ENCODE data around the gene HEATR1.

HEATR1 gene

GRCh38 chr1:236576004-236576403, 28.3 kb downstream of the HEATR1 start:
- Histone ChIP-seq H3K18ac (ENCODE audit: low read depth in 1 of 2, low read length in 2 of 2) (no peak overlapping the region), H3K23ac (ENCODE audit: low read length in 2 of 2) (no peak overlapping the region), H4K8ac (ENCODE audit: low read length) (no peak overlapping the region), H2AFZ (ENCODE audit: low read depth, low read length) (no peak overlapping the region), H3K4ac (ENCODE audit: low read depth in 1 of 2, low read length in 2 of 2) (no peak overlapping the region), H3K14ac (ENCODE audit: low read length in 2 of 2) (no peak overlapping the region), H3K36me3 (ENCODE audit: control insufficient read depth in 1 of 2, insufficient read depth in 2 of 2, low read depth in 1 of 2, low read length in 2 of 2) (peaks cover 9 to 94% of the 10 kb centered on the region in 2 experiments), H2AK5ac (ENCODE audit: low read length, severe bottlenecking) (no peak overlapping the region), H2BK12ac (ENCODE audit: low read length in 2 of 2) (no peak overlapping the region), H3K4me1 (ENCODE audit: control insufficient read depth, insufficient read depth, low read depth, low read length) (no peaks in the 10 kb centered on the region), H3K9me3 (ENCODE audit: control insufficient read depth, low read length) (no peaks in the 10 kb centered on the region), H2BK120ac (ENCODE audit: low read depth, low read length) (no peak overlapping the region), H4K91ac (ENCODE audit: low read length) (no peak overlapping the region), H3K27me3 (ENCODE audit: control insufficient read depth in 1 of 2, insufficient read depth in 1 of 2, low read length in 2 of 2) (no peaks in the 10 kb centered on the region), H3K4me3 (ENCODE audit: insufficient read depth in 1 of 2, low read depth in 1 of 2, low read length in 2 of 2) (no peak overlapping the region), H3K4me2 (ENCODE audit: low read length, poor library complexity, severe bottlenecking) (no peak overlapping the region), H2BK15ac (ENCODE audit: low read depth, poor library complexity, severe bottlenecking) (no peak overlapping the region), H2BK5ac (ENCODE audit: low read depth, low read length, poor library complexity, severe bottlenecking) (no peak overlapping the region), H3K79me1 (replicated peaks; ENCODE audit: low read length, poor library complexity, severe bottlenecking) (peaks cover 5% of the 10 kb centered on the region), H3K27ac (ENCODE audit: low read length, poor library complexity, severe bottlenecking) (no peak overlapping the region), H3K9ac (ENCODE audit: low read length) (no peak overlapping the region)
- peak; percentile 49 for DNase-seq
- 23% methylated on average over 2 of the region's 2 CpGs for WGBS

- no peak overlapping the region for H3K4me3 ChIP-seq (ENCODE audit: insufficient read depth in 1 of 2, low read depth in 1 of 2, low read length in 2 of 2)
- no peak overlapping the region for H3K9ac ChIP-seq (ENCODE audit: low read length)
- no peaks in the 10 kb centered on the region for H3K9me3 ChIP-seq (ENCODE audit: control insufficient read depth, low read length)
- no peak overlapping the region for H2BK5ac ChIP-seq (ENCODE audit: low read depth, low read length, poor library complexity, severe bottlenecking)
- no peak overlapping the region for H3K23ac ChIP-seq (ENCODE audit: low read length in 2 of 2)
- no peak overlapping the region for H4K91ac ChIP-seq (ENCODE audit: low read length)
- no CpG with 5 or more reads among the region's 3 CpGs for WGBS
- no peak overlapping the region for H2AK5ac ChIP-seq (ENCODE audit: low read length, severe bottlenecking)
- no peak overlapping the region for H2BK12ac ChIP-seq (ENCODE audit: low read length in 2 of 2)
- H3K18ac ChIP-seq (ENCODE audit: low read depth in 1 of 2, low read length in 2 of 2), result no peak overlapping the region
- H2BK120ac ChIP-seq (ENCODE audit: low read depth, low read length), result no peak overlapping the region
- peaks cover 9 to 97% of the 10 kb centered on the region in 2 experiments for H3K36me3 ChIP-seq (ENCODE audit: control insufficient read depth in 1 of 2, insufficient read depth in 2 of 2, low read depth in 1 of 2, low read length in 2 of 2)
- no peaks in the 10 kb centered on the region for H3K27me3 ChIP-seq (ENCODE audit: control insufficient read depth in 1 of 2, insufficient read depth in 1 of 2, low read length in 2 of 2)
- no peak overlapping the region for H2BK15ac ChIP-seq (ENCODE audit: low read depth, poor library complexity, severe bottlenecking)
- no peak overlapping the region for H4K8ac ChIP-seq (ENCODE audit: low read length)
- no peak overlapping the region for H3K4ac ChIP-seq (ENCODE audit: low read depth in 1 of 2, low read length in 2 of 2)
- peaks cover 5% of the 10 kb centered on the region for H3K79me1 ChIP-seq (replicated peaks; ENCODE audit: low read length, poor library complexity, severe bottlenecking)
- peak overlapping the region; percentile 43 for H3K27ac ChIP-seq (ENCODE audit: low read length, poor library complexity, severe bottlenecking)
- H2AFZ ChIP-seq (ENCODE audit: low read depth, low read length), result no peak overlapping the region
- H3K4me2 ChIP-seq (ENCODE audit: low read length, poor library complexity, severe bottlenecking), result no peak overlapping the region
- H3K14ac ChIP-seq (ENCODE audit: low read length in 2 of 2), result no peak overlapping the region
- DNase-seq, result peak; percentile 55
- no peaks in the 10 kb centered on the region for H3K4me1 ChIP-seq (ENCODE audit: control insufficient read depth, insufficient read depth, low read depth, low read length)
Measured at GRCh38 chr1:236575523-236575922, 28.8 kb downstream of the HEATR1 start.

- H3K4ac ChIP-seq (ENCODE audit: low read depth in 1 of 2, low read length in 2 of 2), result no peak overlapping the region
- no peak overlapping the region for H3K4me3 ChIP-seq (ENCODE audit: insufficient read depth in 1 of 2, low read depth in 1 of 2, low read length in 2 of 2)
- H3K18ac ChIP-seq (ENCODE audit: low read depth in 1 of 2, low read length in 2 of 2), result no peak overlapping the region
- H4K8ac ChIP-seq (ENCODE audit: low read length), result no peak overlapping the region
- no peak overlapping the region for H2BK15ac ChIP-seq (ENCODE audit: low read depth, poor library complexity, severe bottlenecking)
- H3K27ac ChIP-seq (ENCODE audit: low read length, poor library complexity, severe bottlenecking), result no peak overlapping the region
- H3K4me1 ChIP-seq (ENCODE audit: control insufficient read depth, insufficient read depth, low read depth, low read length), result peaks cover 4% of the 10 kb centered on the region
- no peaks in the 10 kb centered on the region for H3K9me3 ChIP-seq (ENCODE audit: control insufficient read depth, low read length)
- no peak overlapping the region for H2AK5ac ChIP-seq (ENCODE audit: low read length, severe bottlenecking)
- no peaks in the 10 kb centered on the region for H3K27me3 ChIP-seq (ENCODE audit: control insufficient read depth in 1 of 2, insufficient read depth in 1 of 2, low read length in 2 of 2)
- no peak overlapping the region for H4K91ac ChIP-seq (ENCODE audit: low read length)
- no peak overlapping the region for H2BK12ac ChIP-seq (ENCODE audit: low read length in 2 of 2)
- no peak overlapping the region for H3K9ac ChIP-seq (ENCODE audit: low read length)
- no peak overlapping the region for H2AFZ ChIP-seq (ENCODE audit: low read depth, low read length)
- H3K79me1 ChIP-seq (replicated peaks; ENCODE audit: low read length, poor library complexity, severe bottlenecking), result peaks cover 5% of the 10 kb centered on the region
- no peak overlapping the region for H3K23ac ChIP-seq (ENCODE audit: low read length in 2 of 2)
- 90% methylated on average over 2 of the region's 2 CpGs for WGBS
- H3K36me3 ChIP-seq (ENCODE audit: control insufficient read depth in 1 of 2, insufficient read depth in 2 of 2, low read depth in 1 of 2, low read length in 2 of 2), result peaks cover 29 to 97% of the 10 kb centered on the region in 2 experiments
- H2BK120ac ChIP-seq (ENCODE audit: low read depth, low read length), result no peak overlapping the region
- H3K4me2 ChIP-seq (ENCODE audit: low read length, poor library complexity, severe bottlenecking), result no peak overlapping the region
- H3K14ac ChIP-seq (ENCODE audit: low read length in 2 of 2), result no peak overlapping the region
- no peak overlapping the region for H2BK5ac ChIP-seq (ENCODE audit: low read depth, low read length, poor library complexity, severe bottlenecking)
- peak; percentile 51 for DNase-seq
Measured at GRCh38 chr1:236568285-236568894, 35.9 kb downstream of the HEATR1 start.

- no peak overlapping the region for H4K91ac ChIP-seq (ENCODE audit: low read length)
- H3K4ac ChIP-seq (ENCODE audit: low read depth in 1 of 2, low read length in 2 of 2), result no peak overlapping the region
- no peak for DNase-seq
- no peak overlapping the region for H3K14ac ChIP-seq (ENCODE audit: low read length in 2 of 2)
- no CpG with 5 or more reads among the region's 5 CpGs for WGBS
- H3K27me3 ChIP-seq (ENCODE audit: control insufficient read depth in 1 of 2, insufficient read depth in 1 of 2, low read length in 2 of 2), result no peaks in the 10 kb centered on the region
- peak overlapping the region; percentile 76 for H3K27ac ChIP-seq (ENCODE audit: low read length, poor library complexity, severe bottlenecking)
- no peaks in the 10 kb centered on the region for H3K9me3 ChIP-seq (ENCODE audit: control insufficient read depth, low read length)
- H2AK5ac ChIP-seq (ENCODE audit: low read length, severe bottlenecking), result no peak overlapping the region
- no peak overlapping the region for H3K9ac ChIP-seq (ENCODE audit: low read length)
- H2AFZ ChIP-seq (ENCODE audit: low read depth, low read length), result no peak overlapping the region
- no peak overlapping the region for H3K4me3 ChIP-seq (ENCODE audit: insufficient read depth in 1 of 2, low read depth in 1 of 2, low read length in 2 of 2)
- H3K79me1 ChIP-seq (replicated peaks; ENCODE audit: low read length, poor library complexity, severe bottlenecking), result peaks cover 4% of the 10 kb centered on the region
- no peak overlapping the region for H2BK5ac ChIP-seq (ENCODE audit: low read depth, low read length, poor library complexity, severe bottlenecking)
- H3K36me3 ChIP-seq (ENCODE audit: control insufficient read depth in 1 of 2, insufficient read depth in 2 of 2, low read depth in 1 of 2, low read length in 2 of 2), result peaks cover 26 to 96% of the 10 kb centered on the region in 2 experiments
- no peak overlapping the region for H3K23ac ChIP-seq (ENCODE audit: low read length in 2 of 2)
- H2BK15ac ChIP-seq (ENCODE audit: low read depth, poor library complexity, severe bottlenecking), result no peak overlapping the region
- no peak overlapping the region for H3K4me2 ChIP-seq (ENCODE audit: low read length, poor library complexity, severe bottlenecking)
- no peak overlapping the region for H3K18ac ChIP-seq (ENCODE audit: low read depth in 1 of 2, low read length in 2 of 2)
- H3K4me1 ChIP-seq (ENCODE audit: control insufficient read depth, insufficient read depth, low read depth, low read length), result peaks cover 4% of the 10 kb centered on the region
- no peak overlapping the region for H2BK12ac ChIP-seq (ENCODE audit: low read length in 2 of 2)
- no peak overlapping the region for H4K8ac ChIP-seq (ENCODE audit: low read length)
- no peak overlapping the region for H2BK120ac ChIP-seq (ENCODE audit: low read depth, low read length)
Measured at GRCh38 chr1:236565530-236565929, 38.8 kb downstream of the HEATR1 start.
